Measurements from ENCODE around the gene PRR13. TPM values are rescaled to one million over a fixed set of nuclear protein-coding genes. Genes with fewer than 3 reads are reported as not detected.

The PRR13 gene
- total RNA-seq, 1 experiment from 2014 or later, result 216 TPM

GRCh38 chr12:53479331-53479730, 37.8 kb downstream of the PRR13 start:
- Histone ChIP-seq H3K36me3 (ENCODE audit: control insufficient read depth in 1 of 2, insufficient read depth in 2 of 2, low read length in 2 of 2) (peaks cover 62 to 82% of the 10 kb centered on the region in 2 experiments), H4K20me1 (ENCODE audit: insufficient read depth) (peaks cover 46% of the 10 kb centered on the region; the same call in 1 of the 2 replicates)
- CTCF ChIA-PET, result no interaction called here

More at GRCh38 chr12:53479331-53479730, 37.8 kb downstream of the PRR13 start:
- no peak overlapping the region for H3K4me3 ChIP-seq (replicated peaks in 1 of 2; ENCODE audit: low read depth in 1 of 2, low read length in 2 of 2)
- TF ChIP-seq TCF7L2 (IDR thresholded peaks at IDR 0.05; ENCODE audit: borderline replicate concordance, extremely low read depth, insufficient read depth, insufficient read length), result no peak
- TF ChIP-seq YY1 (IDR thresholded peaks at IDR 0.05; ENCODE audit: extremely low read depth, insufficient replicate concordance, low read depth, low read length), result no peak
- TF ChIP-seq CTCF (IDR thresholded peaks at IDR 0.05 in 2 of 3, conservative IDR thresholded peaks at IDR 0.05 in 1 of 3; ENCODE audit: borderline replicate concordance in 1 of 3, insufficient read depth in 1 of 3, low read depth in 2 of 3, low read length in 2 of 3), result no peak
- TF ChIP-seq JUND (IDR thresholded peaks at IDR 0.05), result no peak
- TF ChIP-seq ELF1 (IDR thresholded peaks at IDR 0.05; ENCODE audit: borderline replicate concordance, low read depth), result no peak
- no peak for TF ChIP-seq EZH2phosphoT487 (IDR thresholded peaks at IDR 0.05; ENCODE audit: borderline replicate concordance)
- H3K9ac ChIP-seq (ENCODE audit: low read length), result no peak overlapping the region
- H3K9me2 ChIP-seq (ENCODE audit: insufficient read depth), result no peaks in the 10 kb centered on the region
- ATAC-seq, result no peak
- ChIA-PET RAD21 (ENCODE audit: low non-redundant PET in 1 of 2, low total read pairs in 2 of 2, uncharacterized antibody in 2 of 2, unreplicated experiment in 2 of 2) (no interaction called here), POLR2A (no interaction called here)
- intact Hi-C loops (cut with micrococcal nuclease), result no loop called here
- no peak for DNase-seq (ENCODE audit: low read depth, low spot score)
- no peak overlapping the region for H3K4me2 ChIP-seq (ENCODE audit: low read length)
- no peak overlapping the region for H2AFZ ChIP-seq (ENCODE audit: low read depth, low read length, poor library complexity, severe bottlenecking)
- peaks cover 0 to 36% of the 10 kb centered on the region in 2 experiments; a peak in 2 of 4 replicates for H3K4me1 ChIP-seq (ENCODE audit: control insufficient read depth in 1 of 2, insufficient read depth in 2 of 2, low read length in 2 of 2)
- H3K79me2 ChIP-seq (ENCODE audit: insufficient read depth, low read length), result peaks cover 64% of the 10 kb centered on the region
- no TSS peak for BruUV-seq (replicated peaks)
- no peaks in the 10 kb centered on the region for H3K27me3 ChIP-seq (ENCODE audit: insufficient read depth, low read length)
- no peak overlapping the region for H3K27ac ChIP-seq (ENCODE audit: low read depth, low read length)
- no peaks in the 10 kb centered on the region for H3K9me3 ChIP-seq (ENCODE audit: control insufficient read depth in 1 of 2, insufficient read depth in 1 of 2, low read depth in 1 of 2, low read length in 2 of 2)

All from HCT116 (cell line).